Hepatocyte (in vitro differentiated cells): ENCODE measurements around the gene DHX58. TPM values are rescaled to one million over a fixed set of nuclear protein-coding genes. Genes with fewer than 3 reads are reported as not detected.

Experiments used
- DNase-seq: peaks from one replicate; pipeline ENCODE4 v3.0.0-alpha.2; 2016; ENCODE audit warnings: low spot score
- H2AFZ ChIP-seq: fragments of 200-600 bp; sonication (generic); 2 replicates; pipeline ENCODE4 v1.6.0; 2016; ENCODE audit warnings: antibody characterized with exemption, mild to moderate bottlenecking
- H3K27ac ChIP-seq: fragments of 200-600 bp; sonication (generic); 2 replicates; pipeline ENCODE4 v1.5.1; 2016; ENCODE audit warnings: mild to moderate bottlenecking
- H3K27me3 ChIP-seq: fragments of 200-600 bp; sonication (generic); 2 replicates; pipeline ENCODE4 v1.6.1; 2016
- H3K36me3 ChIP-seq: fragments of 200-600 bp; sonication (generic); replicated peaks from 2 replicates; pipeline ENCODE4 v1.5.1; 2016; ENCODE audit warnings: low read depth; ENCODE audit not compliant: insufficient read depth
- H3K4me1 ChIP-seq: fragments of 200-600 bp; sonication (generic); 2 replicates; pipeline ENCODE4 v1.5.1; 2016; ENCODE audit warnings: mild to moderate bottlenecking, moderate library complexity; ENCODE audit not compliant: insufficient read depth
- H3K4me2 ChIP-seq: fragments of 200-600 bp; sonication (generic); 2 replicates; pipeline ENCODE4 v1.6.0; 2016
- H3K4me3 ChIP-seq: fragments of 200-600 bp; sonication (generic); 2 replicates; pipeline ENCODE4 v1.5.1; 2016; ENCODE audit warnings: mild to moderate bottlenecking
- H3K79me2 ChIP-seq: fragments of 200-600 bp; sonication (generic); 2 replicates; pipeline ENCODE4 v1.6.0; 2017; ENCODE audit warnings: mild to moderate bottlenecking
- H3K9me2 ChIP-seq: fragments of 200-600 bp; sonication (generic); replicated peaks from 2 replicates; pipeline ENCODE4 v1.6.0; 2017; ENCODE audit warnings: mild to moderate bottlenecking; ENCODE audit not compliant: insufficient read depth
- H3K9me3 ChIP-seq: fragments of 200-600 bp; sonication (generic); 2 replicates; pipeline ENCODE4 v1.5.1; 2016; ENCODE audit warnings: low read depth, mild to moderate bottlenecking
- H4K20me1 ChIP-seq: fragments of 200-600 bp; sonication (generic); 2 replicates; pipeline ENCODE4 v1.6.0; 2016; ENCODE audit warnings: mild to moderate bottlenecking; ENCODE audit not compliant: insufficient read depth, poor library complexity, severe bottlenecking
- EZH2 ChIP-seq: fragments of 200-600 bp; sonication (generic); IDR thresholded peaks from 2 replicates; pipeline ENCODE4 v1.6.1; 2016; ENCODE audit warnings: antibody characterized with exemption, mild to moderate bottlenecking, borderline replicate concordance
- EZH2phosphoT487 ChIP-seq: fragments of 200-600 bp; sonication (generic); IDR thresholded peaks from one replicate; pipeline ENCODE4 v1.6.1; 2018; ENCODE audit warnings: antibody characterized with exemption, mild to moderate bottlenecking, low read depth, moderate library complexity; ENCODE audit not compliant: unreplicated experiment, severe bottlenecking
- WGBS: methylation state at CpG from one replicate; pipeline ENCODE4 v1.1.6; 2016; ENCODE audit warnings: low lambda C conversion rate; ENCODE audit errors: missing lambda C conversion rate; 5-methylcytosine and 5-hydroxymethylcytosine counted together
- polyA plus RNA-seq: library from polyadenylated mRNA; unstranded; fragments of >200 nt; fragmentation: Nextera tagmentation; extraction: Ambion mirVana; gene quantifications from 2 replicates; pipeline ENCODE4 v1.2.1, GENCODE V29; 2016
- total RNA-seq: library from RNA; depleted of rRNA; stranded (reverse); fragments of >200 nt; gene quantifications from 2 replicates; pipeline ENCODE4 v1.2.3, GENCODE V29; 2014
- TF ChIP-seq, protein P1 (sequence below): fragments of 200-600 bp; sonication (generic); IDR thresholded peaks from 2 replicates; pipeline ENCODE4 v1.5.1; 2016; ENCODE audit warnings: antibody characterized with exemption, mild to moderate bottlenecking; ENCODE audit not compliant: poor library complexity

DHX58 gene
- total and polyA plus RNA-seq, 2 experiments from 2014 or later, result 1.4 to 1.6 TPM

DNA sequence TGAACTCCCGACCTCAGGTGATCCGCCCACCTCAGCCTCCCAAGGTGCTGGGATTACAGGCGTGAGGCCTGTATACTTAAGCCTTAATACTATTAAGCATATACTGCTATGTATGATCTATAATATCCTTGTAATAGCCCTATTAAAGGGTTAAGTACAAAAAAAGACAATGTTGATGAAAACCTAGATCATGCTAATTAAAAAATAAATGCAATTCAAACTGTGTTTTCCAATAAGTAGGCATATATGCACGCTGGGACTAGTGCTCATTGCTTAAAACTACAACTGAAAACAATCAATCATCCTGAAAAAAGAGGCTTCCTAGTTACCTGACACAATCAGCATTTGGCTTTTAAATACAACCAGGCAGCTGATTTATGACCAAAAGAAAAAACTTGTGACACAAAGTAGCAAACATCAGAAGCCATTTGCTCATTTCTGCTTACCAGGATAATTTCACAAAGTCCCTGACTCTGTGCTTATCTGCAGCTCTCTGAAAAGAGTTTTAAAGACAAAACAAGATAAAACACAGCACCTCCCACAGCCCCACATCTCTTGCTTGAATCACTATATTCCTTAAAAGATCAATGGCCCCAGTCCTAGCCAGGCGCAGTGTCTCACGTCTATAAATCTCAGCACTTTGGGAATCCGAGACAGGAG, 25.3 kb downstream of the DHX58 start:
- WGBS, result 45% methylated on average over 7 of the region's 7 CpGs
- H3K9me3 ChIP-seq, result no peaks in the 10 kb centered on the region
- peaks cover 3% of the 10 kb centered on the region for H3K4me1 ChIP-seq
- H2AFZ ChIP-seq, result no peak overlapping the region
- TF ChIP-seq EZH2 (no peak), EZH2phosphoT487 (no peak)
- TF ChIP-seq, protein P1, sequence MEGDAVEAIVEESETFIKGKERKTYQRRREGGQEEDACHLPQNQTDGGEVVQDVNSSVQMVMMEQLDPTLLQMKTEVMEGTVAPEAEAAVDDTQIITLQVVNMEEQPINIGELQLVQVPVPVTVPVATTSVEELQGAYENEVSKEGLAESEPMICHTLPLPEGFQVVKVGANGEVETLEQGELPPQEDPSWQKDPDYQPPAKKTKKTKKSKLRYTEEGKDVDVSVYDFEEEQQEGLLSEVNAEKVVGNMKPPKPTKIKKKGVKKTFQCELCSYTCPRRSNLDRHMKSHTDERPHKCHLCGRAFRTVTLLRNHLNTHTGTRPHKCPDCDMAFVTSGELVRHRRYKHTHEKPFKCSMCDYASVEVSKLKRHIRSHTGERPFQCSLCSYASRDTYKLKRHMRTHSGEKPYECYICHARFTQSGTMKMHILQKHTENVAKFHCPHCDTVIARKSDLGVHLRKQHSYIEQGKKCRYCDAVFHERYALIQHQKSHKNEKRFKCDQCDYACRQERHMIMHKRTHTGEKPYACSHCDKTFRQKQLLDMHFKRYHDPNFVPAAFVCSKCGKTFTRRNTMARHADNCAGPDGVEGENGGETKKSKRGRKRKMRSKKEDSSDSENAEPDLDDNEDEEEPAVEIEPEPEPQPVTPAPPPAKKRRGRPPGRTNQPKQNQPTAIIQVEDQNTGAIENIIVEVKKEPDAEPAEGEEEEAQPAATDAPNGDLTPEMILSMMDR, result no peak
- no peaks in the 10 kb centered on the region for H3K27me3 ChIP-seq
- no peak for DNase-seq
- H3K36me3 ChIP-seq, result no peaks in the 10 kb centered on the region
- no peak overlapping the region for H3K4me3 ChIP-seq
- H3K4me2 ChIP-seq, result no peak overlapping the region
- no peak overlapping the region for H3K27ac ChIP-seq
- no peaks in the 10 kb centered on the region for H4K20me1 ChIP-seq
- no peaks in the 10 kb centered on the region for H3K79me2 ChIP-seq
- no peaks in the 10 kb centered on the region for H3K9me2 ChIP-seq

DNA sequence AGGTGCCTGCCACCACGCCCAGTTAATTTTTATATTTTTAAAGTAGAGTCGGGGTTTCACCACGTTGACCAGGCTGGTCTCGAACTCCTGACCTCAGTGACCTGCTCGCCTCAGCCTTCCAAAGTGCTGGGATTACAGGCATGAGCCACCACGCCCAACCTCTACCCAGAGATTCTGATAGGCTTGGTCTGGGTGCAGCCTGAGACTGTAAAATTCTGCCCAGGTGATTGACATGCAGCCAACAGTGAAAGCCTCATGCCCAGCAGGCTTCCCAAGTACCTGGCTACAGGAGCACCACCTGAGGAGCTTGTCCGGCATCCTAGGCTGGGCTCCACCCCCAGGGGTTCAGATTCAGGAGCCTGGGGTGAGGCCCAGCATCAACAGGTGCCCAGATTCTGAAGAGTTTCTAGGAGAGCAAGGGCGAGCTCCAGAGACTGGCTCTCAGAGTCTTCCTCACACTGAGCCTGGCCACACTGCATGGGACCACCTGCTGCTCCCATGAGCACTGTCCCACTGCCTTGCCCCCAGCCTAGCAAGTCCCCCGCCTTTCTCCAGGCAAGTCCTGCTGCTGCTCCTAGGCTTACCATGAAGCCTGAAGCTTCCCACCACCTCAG, 30.9 kb downstream of the DHX58 start:
- Histone ChIP-seq H3K9me3 (no peaks in the 10 kb centered on the region), H2AFZ (no peak overlapping the region)
- WGBS, result 89% methylated on average over 9 of the region's 9 CpGs

DNA sequence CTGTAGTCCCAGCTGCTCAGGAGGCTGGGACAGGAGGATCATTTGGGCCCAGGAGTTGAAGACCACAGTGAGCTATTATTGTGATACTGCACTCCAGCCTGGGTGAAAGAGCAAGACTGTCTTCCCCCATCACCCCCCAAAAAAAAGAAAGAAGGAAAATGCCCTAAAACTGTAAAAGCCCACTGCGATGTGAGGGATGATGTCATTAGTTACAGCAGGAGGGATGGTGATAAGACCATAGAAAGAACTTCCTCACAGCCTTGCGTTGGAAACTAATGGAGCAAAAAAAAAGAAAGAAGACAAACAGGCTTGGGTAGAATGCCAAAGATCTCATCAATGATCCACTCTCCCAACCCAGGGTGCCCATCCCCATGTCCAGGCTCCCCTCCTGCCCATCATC, 33.0 kb downstream of the DHX58 start:
- no peaks in the 10 kb centered on the region for H3K36me3 ChIP-seq
- H3K4me2 ChIP-seq, result no peak overlapping the region
- H3K27me3 ChIP-seq, result no peaks in the 10 kb centered on the region
- TF ChIP-seq EZH2, result no peak
- TF ChIP-seq, protein P1, result no peak
- TF ChIP-seq EZH2phosphoT487, result no peak
- no peaks in the 10 kb centered on the region for H3K9me3 ChIP-seq
- no peak overlapping the region for H3K27ac ChIP-seq
- WGBS, result 77% methylated on average over 2 of the region's 2 CpGs
- no peaks in the 10 kb centered on the region for H3K79me2 ChIP-seq
- H2AFZ ChIP-seq, result no peak overlapping the region
- no peaks in the 10 kb centered on the region for H3K4me1 ChIP-seq
- DNase-seq, result no peak
- H3K4me3 ChIP-seq, result no peak overlapping the region
- H4K20me1 ChIP-seq, result no peaks in the 10 kb centered on the region
- no peaks in the 10 kb centered on the region for H3K9me2 ChIP-seq

More for the DNA sequence above, 30.9 kb downstream of the DHX58 start:
- H3K9me2 ChIP-seq, result no peaks in the 10 kb centered on the region
- no peaks in the 10 kb centered on the region for H3K4me1 ChIP-seq
- H3K4me3 ChIP-seq, result no peak overlapping the region
- H3K27ac ChIP-seq, result no peak overlapping the region
- TF ChIP-seq, protein P1, result no peak
- TF ChIP-seq EZH2, result no peak
- no peak for TF ChIP-seq EZH2phosphoT487
- DNase-seq, result no peak
- no peaks in the 10 kb centered on the region for H3K36me3 ChIP-seq
- no peaks in the 10 kb centered on the region for H3K27me3 ChIP-seq
- H4K20me1 ChIP-seq, result no peaks in the 10 kb centered on the region
- no peaks in the 10 kb centered on the region for H3K79me2 ChIP-seq
- no peak overlapping the region for H3K4me2 ChIP-seq
